HepG2 (cell line): ENCODE results near the gene BET1L. TPM values are rescaled to one million over a fixed set of nuclear protein-coding genes. Genes with fewer than 3 reads are reported as not detected.

Experiments
- ADNP ChIP-seq: sonication (generic); formaldehyde crosslinking; IDR thresholded peaks from 2 replicates; pipeline ENCODE4 v1.4.0; 2020; ENCODE audit warnings: missing genetic modification reagents
- JUND ChIP-seq: sonication (generic); formaldehyde crosslinking; IDR thresholded peaks from 2 replicates; pipeline ENCODE4 v1.8.0; 2022; ENCODE audit warnings: mild to moderate bottlenecking, missing genetic modification reagents
- KAT7 ChIP-seq: IDR thresholded peaks from 2 replicates; pipeline ENCODE4 v1.6.1; 2018; ENCODE audit warnings: borderline replicate concordance, missing compliant biosample characterization
- KAT8 ChIP-seq: IDR thresholded peaks from 2 replicates; pipeline ENCODE4 v1.6.1; 2016; ENCODE audit warnings: missing genetic modification reagents, missing compliant biosample characterization
- MYPOP ChIP-seq: sonication (generic); formaldehyde crosslinking; IDR thresholded peaks from 2 replicates; pipeline ENCODE4 v1.8.1; 2023; ENCODE audit warnings: mild to moderate bottlenecking, moderate library complexity, missing genetic modification reagents
- STAT5B ChIP-seq: sonication (generic); formaldehyde crosslinking; IDR thresholded peaks from 2 replicates; pipeline ENCODE4 v1.4.0; 2020; ENCODE audit warnings: missing genetic modification reagents
- ZFP90 ChIP-seq: sonication (generic); formaldehyde crosslinking; IDR thresholded peaks from 2 replicates; pipeline ENCODE4 v1.8.0; 2022; ENCODE audit warnings: missing genetic modification reagents, mild to moderate bottlenecking, inconsistent platforms, borderline replicate concordance
- ZFX ChIP-seq: sonication (generic); formaldehyde crosslinking; IDR thresholded peaks from 2 replicates; pipeline ENCODE4 v1.4.0; 2020; ENCODE audit warnings: mild to moderate bottlenecking, low read depth, missing genetic modification reagents, moderate library complexity
- ZFYVE20 ChIP-seq: sonication (generic); formaldehyde crosslinking; IDR thresholded peaks from 2 replicates; pipeline ENCODE4 v1.8.0; 2023; ENCODE audit warnings: low read depth, mild to moderate bottlenecking, moderate library complexity, missing genetic modification reagents, borderline replicate concordance
- ZNF430 ChIP-seq: sonication (generic); formaldehyde crosslinking; IDR thresholded peaks from 2 replicates; pipeline ENCODE4 v1.9.0; 2021; ENCODE audit warnings: mild to moderate bottlenecking, missing genetic modification reagents
- ZNF562 ChIP-seq: sonication (generic); formaldehyde crosslinking; IDR thresholded peaks from 2 replicates; pipeline ENCODE4 v1.8.0; 2022; ENCODE audit warnings: missing genetic modification reagents, borderline replicate concordance
- polyA plus RNA-seq, 8 experiments: library from polyadenylated mRNA; depleted of rRNA in 3 of 8; stranded (reverse) in 7 of 8; unstranded in 1 of 8; fragments of >200 nt; fragmentation: Illumina TruSeq in 4 of 8; extraction: Trizol in 4 of 8; gene quantifications; 2 replicates each; pipeline versions ENCODE4 v1.2.1 to v1.2.3, GENCODE V29; 2011 to 2016; ENCODE audit warnings: low read depth in 4 of 8, missing spikeins in 1 of 8, mixed read lengths in 1 of 8; ENCODE audit not compliant: insufficient read depth in 1 of 8
- total RNA-seq, 5 experiments: library from RNA; depleted of rRNA; stranded (reverse); fragments of >200 nt; fragmentation: Illumina TruSeq; extraction: Trizol; gene quantifications; 2 replicates each; pipeline ENCODE4 v1.2.3, GENCODE V29; 2016; ENCODE audit warnings: low read depth in 1 of 5
- TF ChIP-seq, protein P1 (sequence below): sonication (generic); formaldehyde crosslinking; IDR thresholded peaks from 2 replicates; pipeline ENCODE4 v1.4.0; 2020; ENCODE audit warnings: missing genetic modification reagents, borderline replicate concordance
- TF ChIP-seq, protein P2 (sequence below): sonication (generic); formaldehyde crosslinking; IDR thresholded peaks from 2 replicates; pipeline ENCODE4 v1.5.0; 2020; ENCODE audit warnings: mild to moderate bottlenecking, missing genetic modification reagents

The BET1L gene
- total and polyA plus RNA-seq, 2 of the 13 experiments (the other 11 are each of a cell fraction or from before 2014, with no cell fraction given): 26.2 to 59.6 TPM

DNA sequence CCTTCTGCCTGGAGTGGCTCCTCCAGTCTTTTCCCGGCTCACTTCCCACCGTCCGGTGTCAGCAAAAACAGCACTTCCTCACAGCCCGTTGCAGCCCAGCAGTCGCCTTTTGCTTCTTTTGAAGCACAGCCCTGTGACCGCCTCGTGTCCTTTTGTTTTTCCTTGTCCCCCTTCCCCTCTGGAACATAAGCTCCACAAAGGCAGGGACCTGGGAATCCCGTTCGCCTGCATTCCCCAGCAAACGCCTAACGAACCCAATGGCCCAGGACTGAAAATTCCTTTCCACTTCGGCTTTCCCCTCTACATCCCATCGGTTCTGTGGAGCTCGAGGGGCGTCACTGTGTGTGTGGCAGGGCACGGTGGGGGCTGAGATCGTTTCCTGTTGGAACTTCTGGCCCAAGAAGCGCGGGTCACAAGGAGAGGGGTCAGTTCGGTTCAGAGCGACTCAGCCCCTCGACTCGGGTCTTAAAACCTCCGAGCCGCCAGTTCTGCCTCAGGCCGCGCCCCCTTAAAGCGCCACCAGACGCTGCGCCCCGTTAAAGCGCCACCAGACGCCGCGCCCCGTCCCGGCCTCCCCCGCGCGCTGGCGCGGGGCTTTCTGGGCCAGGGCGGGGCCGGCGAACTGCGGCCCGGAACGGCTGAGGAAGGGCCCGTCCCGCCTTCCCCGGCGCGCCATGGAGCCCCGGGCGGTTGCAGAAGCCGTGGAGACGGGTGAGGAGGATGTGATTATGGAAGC is 1.1 kb upstream of the BET1L start (continued):
- no peak for TF ChIP-seq ZFYVE20
- TF ChIP-seq ZFP90 (CRISPR knock-in tag): no peak
- TF ChIP-seq, protein P1, sequence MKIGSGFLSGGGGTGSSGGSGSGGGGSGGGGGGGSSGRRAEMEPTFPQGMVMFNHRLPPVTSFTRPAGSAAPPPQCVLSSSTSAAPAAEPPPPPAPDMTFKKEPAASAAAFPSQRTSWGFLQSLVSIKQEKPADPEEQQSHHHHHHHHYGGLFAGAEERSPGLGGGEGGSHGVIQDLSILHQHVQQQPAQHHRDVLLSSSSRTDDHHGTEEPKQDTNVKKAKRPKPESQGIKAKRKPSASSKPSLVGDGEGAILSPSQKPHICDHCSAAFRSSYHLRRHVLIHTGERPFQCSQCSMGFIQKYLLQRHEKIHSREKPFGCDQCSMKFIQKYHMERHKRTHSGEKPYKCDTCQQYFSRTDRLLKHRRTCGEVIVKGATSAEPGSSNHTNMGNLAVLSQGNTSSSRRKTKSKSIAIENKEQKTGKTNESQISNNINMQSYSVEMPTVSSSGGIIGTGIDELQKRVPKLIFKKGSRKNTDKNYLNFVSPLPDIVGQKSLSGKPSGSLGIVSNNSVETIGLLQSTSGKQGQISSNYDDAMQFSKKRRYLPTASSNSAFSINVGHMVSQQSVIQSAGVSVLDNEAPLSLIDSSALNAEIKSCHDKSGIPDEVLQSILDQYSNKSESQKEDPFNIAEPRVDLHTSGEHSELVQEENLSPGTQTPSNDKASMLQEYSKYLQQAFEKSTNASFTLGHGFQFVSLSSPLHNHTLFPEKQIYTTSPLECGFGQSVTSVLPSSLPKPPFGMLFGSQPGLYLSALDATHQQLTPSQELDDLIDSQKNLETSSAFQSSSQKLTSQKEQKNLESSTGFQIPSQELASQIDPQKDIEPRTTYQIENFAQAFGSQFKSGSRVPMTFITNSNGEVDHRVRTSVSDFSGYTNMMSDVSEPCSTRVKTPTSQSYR (CRISPR knock-in tag): no peak
- TF ChIP-seq STAT5B: no peak
- 0 out of 2 replicates have a peak, but pooled peaks have one; percentile 53 for TF ChIP-seq ZNF430 (CRISPR knock-in tag)
- TF ChIP-seq ADNP (CRISPR knock-in tag): no peak
- TF ChIP-seq ZFX (CRISPR knock-in tag): peak; percentile 75
- TF ChIP-seq JUND: no peak
- no peak for TF ChIP-seq KAT7 (CRISPR knock-in tag)
- TF ChIP-seq ZNF562 (CRISPR knock-in tag): no peak
- peak; percentile 39; the same call in 1 of the 2 replicates for TF ChIP-seq KAT8 (CRISPR knock-in tag)
- TF ChIP-seq MYPOP (CRISPR knock-in tag): peak; percentile 65; the same call in 1 of the 2 replicates
- TF ChIP-seq, protein P2, sequence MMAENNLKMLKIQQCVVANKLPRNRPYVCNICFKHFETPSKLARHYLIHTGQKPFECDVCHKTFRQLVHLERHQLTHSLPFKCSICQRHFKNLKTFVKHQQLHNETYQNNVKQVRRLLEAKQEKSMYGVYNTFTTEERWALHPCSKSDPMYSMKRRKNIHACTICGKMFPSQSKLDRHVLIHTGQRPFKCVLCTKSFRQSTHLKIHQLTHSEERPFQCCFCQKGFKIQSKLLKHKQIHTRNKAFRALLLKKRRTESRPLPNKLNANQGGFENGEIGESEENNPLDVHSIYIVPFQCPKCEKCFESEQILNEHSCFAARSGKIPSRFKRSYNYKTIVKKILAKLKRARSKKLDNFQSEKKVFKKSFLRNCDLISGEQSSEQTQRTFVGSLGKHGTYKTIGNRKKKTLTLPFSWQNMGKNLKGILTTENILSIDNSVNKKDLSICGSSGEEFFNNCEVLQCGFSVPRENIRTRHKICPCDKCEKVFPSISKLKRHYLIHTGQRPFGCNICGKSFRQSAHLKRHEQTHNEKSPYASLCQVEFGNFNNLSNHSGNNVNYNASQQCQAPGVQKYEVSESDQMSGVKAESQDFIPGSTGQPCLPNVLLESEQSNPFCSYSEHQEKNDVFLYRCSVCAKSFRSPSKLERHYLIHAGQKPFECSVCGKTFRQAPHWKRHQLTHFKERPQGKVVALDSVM (CRISPR knock-in tag): no peak
